Memory B cell (primary cell): ENCODE data around the gene ANKRD1.

Experiments
- ATAC-seq: fragments of 150-1000 bp; cut with Tn5 transposase; 2 replicates; pipeline ENCODE4 v1.10.0; 2021; ENCODE audit warnings: low read depth, mild to moderate bottlenecking, moderate library complexity
- DNase-seq, 2 donors: peaks; one replicate each; pipeline ENCODE4 v3.0.0; 2022; ENCODE audit warnings: low spot score in 2 of 2
- H3K27ac Mint-ChIP-seq: one replicate; pipeline ENCODE4 v1.8.0; 2022; ENCODE audit warnings: mild to moderate bottlenecking, moderate library complexity, mixed read lengths
- H3K27me3 Mint-ChIP-seq: one replicate; pipeline ENCODE4 v1.8.0; 2022; ENCODE audit warnings: mixed read lengths
- H3K36me3 Mint-ChIP-seq: one replicate; pipeline ENCODE4 v1.8.0; 2022; ENCODE audit warnings: mild to moderate bottlenecking, mixed read lengths
- H3K4me1 Mint-ChIP-seq: one replicate; pipeline ENCODE4 v1.8.0; 2022; ENCODE audit warnings: mixed read lengths
- H3K4me3 Mint-ChIP-seq: one replicate; pipeline ENCODE4 v1.8.0; 2022; ENCODE audit warnings: mild to moderate bottlenecking, moderate library complexity, mixed read lengths
- H3K9me3 Mint-ChIP-seq: one replicate; pipeline ENCODE4 v1.8.0; 2022; ENCODE audit warnings: mixed read lengths

ANKRD1 gene

GRCh38 chr10:90920986-90921666 lies at the start of gene ANKRD1:
Gene ANKRD1 (minus strand): TSS chr10:90921087. CDS start chr10:90921027, 60 bp downstream.
- H3K4me3 Mint-ChIP-seq = no peak within 1 kb of the TSS
- no peaks in the 10 kb centered on the region for H3K36me3 Mint-ChIP-seq
- ATAC-seq = no peak
- H3K9me3 Mint-ChIP-seq = no peaks in the 10 kb centered on the region
- H3K27ac Mint-ChIP-seq = no peak within 1 kb of the TSS
- H3K4me1 Mint-ChIP-seq = peaks cover 3% of the 10 kb centered on the region
- peaks cover 2% of the 10 kb centered on the region for H3K27me3 Mint-ChIP-seq
- no peak for DNase-seq

GRCh38 chr10:90969947-90970673 lies 49.2 kb upstream of the ANKRD1 start:
- Mint-ChIP-seq H3K27me3 (peaks cover 1% of the 10 kb centered on the region), H3K9me3 (peaks cover 4% of the 10 kb centered on the region), H3K36me3 (peaks cover 2% of the 10 kb centered on the region), H3K27ac (no peak overlapping the region), H3K4me1 (no peaks in the 10 kb centered on the region), H3K4me3 (no peak overlapping the region)
- ATAC-seq (no peak), DNase-seq (no peak)

GRCh38 chr10:90969121-90969534 lies 48.2 kb upstream of the ANKRD1 start:
- Mint-ChIP-seq H3K4me3 (no peak overlapping the region), H3K36me3 (no peaks in the 10 kb centered on the region), H3K9me3 (peaks cover 1% of the 10 kb centered on the region), H3K27me3 (peaks cover 1% of the 10 kb centered on the region), H3K27ac (no peak overlapping the region), H3K4me1 (no peaks in the 10 kb centered on the region)
- DNase-seq (no peak), ATAC-seq (no peak)

GRCh38 chr10:90968328-90969081 lies 47.6 kb upstream of the ANKRD1 start:
- DNase-seq (no peak), ATAC-seq (no peak)
- Mint-ChIP-seq H3K36me3 (no peaks in the 10 kb centered on the region), H3K4me3 (no peak overlapping the region), H3K27ac (no peak overlapping the region), H3K4me1 (no peaks in the 10 kb centered on the region), H3K9me3 (peaks cover 1% of the 10 kb centered on the region), H3K27me3 (peaks cover 1% of the 10 kb centered on the region)

GRCh38 chr10:90967865-90968264 lies 47.0 kb upstream of the ANKRD1 start:
- H3K4me1 Mint-ChIP-seq = no peaks in the 10 kb centered on the region
- no peak overlapping the region for H3K27ac Mint-ChIP-seq
- peaks cover 1% of the 10 kb centered on the region for H3K9me3 Mint-ChIP-seq
- H3K36me3 Mint-ChIP-seq = no peaks in the 10 kb centered on the region
- DNase-seq = no peak
- peaks cover 1% of the 10 kb centered on the region for H3K27me3 Mint-ChIP-seq
- no peak overlapping the region for H3K4me3 Mint-ChIP-seq
- no peak for ATAC-seq

- Mint-ChIP-seq H3K4me3 (no peak overlapping the region), H3K36me3 (no peaks in the 10 kb centered on the region), H3K9me3 (peaks cover 1% of the 10 kb centered on the region), H3K27me3 (peaks cover 1% of the 10 kb centered on the region), H3K4me1 (no peaks in the 10 kb centered on the region), H3K27ac (no peak overlapping the region)
- DNase-seq (no peak), ATAC-seq (no peak)
Observed at GRCh38 chr10:90966146-90966545, 45.3 kb upstream of the ANKRD1 start.

- Mint-ChIP-seq H3K9me3 (no peaks in the 10 kb centered on the region), H3K4me3 (no peak overlapping the region), H3K4me1 (no peaks in the 10 kb centered on the region), H3K36me3 (no peaks in the 10 kb centered on the region), H3K27ac (no peak overlapping the region), H3K27me3 (no peaks in the 10 kb centered on the region)
- DNase-seq (no peak), ATAC-seq (no peak)
Observed at GRCh38 chr10:90965720-90966119, 44.8 kb upstream of the ANKRD1 start.

- H3K4me3 Mint-ChIP-seq = no peak overlapping the region
- ATAC-seq = no peak
- no peaks in the 10 kb centered on the region for H3K9me3 Mint-ChIP-seq
- no peaks in the 10 kb centered on the region for H3K36me3 Mint-ChIP-seq
- H3K27me3 Mint-ChIP-seq = no peaks in the 10 kb centered on the region
- no peak overlapping the region for H3K27ac Mint-ChIP-seq
- DNase-seq = no peak
- H3K4me1 Mint-ChIP-seq = no peaks in the 10 kb centered on the region
Observed at GRCh38 chr10:90964781-90965465, 44.0 kb upstream of the ANKRD1 start.

- H3K9me3 Mint-ChIP-seq = no peaks in the 10 kb centered on the region
- no peaks in the 10 kb centered on the region for H3K27me3 Mint-ChIP-seq
- ATAC-seq (no peak), DNase-seq (no peak)
- H3K36me3 Mint-ChIP-seq = no peaks in the 10 kb centered on the region
- no peaks in the 10 kb centered on the region for H3K4me1 Mint-ChIP-seq
- no peak overlapping the region for H3K27ac Mint-ChIP-seq
- H3K4me3 Mint-ChIP-seq = no peak overlapping the region
Observed at GRCh38 chr10:90963331-90963730, 42.4 kb upstream of the ANKRD1 start.

- H3K27ac Mint-ChIP-seq = no peak overlapping the region
- no peaks in the 10 kb centered on the region for H3K9me3 Mint-ChIP-seq
- no peak overlapping the region for H3K4me3 Mint-ChIP-seq
- H3K36me3 Mint-ChIP-seq = no peaks in the 10 kb centered on the region
- DNase-seq (no peak), ATAC-seq (no peak)
- H3K4me1 Mint-ChIP-seq = no peaks in the 10 kb centered on the region
- H3K27me3 Mint-ChIP-seq = peaks cover 2% of the 10 kb centered on the region
Observed at GRCh38 chr10:90960355-90960814, 39.5 kb upstream of the ANKRD1 start.

- no peak overlapping the region for H3K27ac Mint-ChIP-seq
- H3K9me3 Mint-ChIP-seq = no peaks in the 10 kb centered on the region
- H3K36me3 Mint-ChIP-seq = no peaks in the 10 kb centered on the region
- ATAC-seq = no peak
- no peak for DNase-seq
- no peak overlapping the region for H3K4me3 Mint-ChIP-seq
- peaks cover 2% of the 10 kb centered on the region for H3K27me3 Mint-ChIP-seq
- no peaks in the 10 kb centered on the region for H3K4me1 Mint-ChIP-seq
Observed at GRCh38 chr10:90959826-90960225, 38.9 kb upstream of the ANKRD1 start.

- Mint-ChIP-seq H3K4me3 (no peak overlapping the region), H3K27ac (no peak overlapping the region), H3K36me3 (peaks cover 2% of the 10 kb centered on the region), H3K4me1 (no peaks in the 10 kb centered on the region), H3K9me3 (no peaks in the 10 kb centered on the region), H3K27me3 (peaks cover 2% of the 10 kb centered on the region)
- DNase-seq = no peak
- ATAC-seq = no peak
Observed at GRCh38 chr10:90958781-90959180, 37.9 kb upstream of the ANKRD1 start.

GRCh38 chr10:90947030-90947960 lies 26.4 kb upstream of the ANKRD1 start:
- Mint-ChIP-seq H3K4me1 (no peaks in the 10 kb centered on the region), H3K4me3 (no peak overlapping the region), H3K27ac (no peak overlapping the region), H3K36me3 (no peaks in the 10 kb centered on the region), H3K9me3 (peaks cover 3% of the 10 kb centered on the region), H3K27me3 (no peaks in the 10 kb centered on the region)
- DNase-seq = no peak
- ATAC-seq = no peak
